ENCODE data around the gene ZNF784. TPM values are rescaled to one million over a fixed set of nuclear protein-coding genes. Genes with fewer than 3 reads are reported as not detected.
"Not testable (repeated sequence)": the region's sequence is repeated elsewhere in the genome, so short reads cannot be mapped to it uniquely, and the experiment has no call there.

The ZNF784 gene
- total RNA-seq, 4 donors from 2014 or later = 1.5 to 6.9 (median 1.9) TPM

DNA sequence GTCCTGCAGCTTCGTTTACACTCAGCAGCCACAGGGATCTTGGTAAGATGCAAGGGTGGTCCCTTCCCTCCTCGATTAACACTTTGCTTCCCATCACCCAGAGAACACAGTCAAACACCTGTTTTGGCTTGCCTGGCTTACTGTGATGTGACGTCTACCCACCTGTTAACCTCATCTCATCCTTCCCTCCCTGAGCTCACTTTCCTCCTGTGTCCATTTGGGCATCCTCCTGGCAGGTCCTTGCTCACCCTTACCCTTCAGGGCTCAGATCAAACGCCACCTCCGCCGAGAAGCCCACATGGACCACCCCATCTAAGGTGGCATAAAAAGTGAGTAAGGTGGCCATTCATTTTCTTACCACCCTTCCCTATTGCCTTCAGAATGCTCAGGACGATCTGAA is 34.3 kb downstream of the ZNF784 start:
- Histone ChIP-seq H3K4me3 (no peak overlapping the region), H3K9me3 (no peaks in the 10 kb centered on the region), H3K4me1 (peaks cover 0 to 31% (median 16%) of the 10 kb centered on the region in 4 donors), H3K27ac (no peak overlapping the region), H3K27me3 (no peaks in the 10 kb centered on the region), H3K36me3 (peaks cover 0 to 36% (median 0%) of the 10 kb centered on the region in 3 donors)
- 57 to 60% methylated on average over 7 of the region's 7 CpGs for WGBS, 2 donors
- no peak for DNase-seq (ENCODE audit: low spot score in 2 of 2)
- no peak for TF ChIP-seq EP300 (IDR thresholded peaks at IDR 0.05)
- TF ChIP-seq POLR2A (IDR thresholded peaks at IDR 0.05) = no peak
- TF ChIP-seq, protein P1, sequence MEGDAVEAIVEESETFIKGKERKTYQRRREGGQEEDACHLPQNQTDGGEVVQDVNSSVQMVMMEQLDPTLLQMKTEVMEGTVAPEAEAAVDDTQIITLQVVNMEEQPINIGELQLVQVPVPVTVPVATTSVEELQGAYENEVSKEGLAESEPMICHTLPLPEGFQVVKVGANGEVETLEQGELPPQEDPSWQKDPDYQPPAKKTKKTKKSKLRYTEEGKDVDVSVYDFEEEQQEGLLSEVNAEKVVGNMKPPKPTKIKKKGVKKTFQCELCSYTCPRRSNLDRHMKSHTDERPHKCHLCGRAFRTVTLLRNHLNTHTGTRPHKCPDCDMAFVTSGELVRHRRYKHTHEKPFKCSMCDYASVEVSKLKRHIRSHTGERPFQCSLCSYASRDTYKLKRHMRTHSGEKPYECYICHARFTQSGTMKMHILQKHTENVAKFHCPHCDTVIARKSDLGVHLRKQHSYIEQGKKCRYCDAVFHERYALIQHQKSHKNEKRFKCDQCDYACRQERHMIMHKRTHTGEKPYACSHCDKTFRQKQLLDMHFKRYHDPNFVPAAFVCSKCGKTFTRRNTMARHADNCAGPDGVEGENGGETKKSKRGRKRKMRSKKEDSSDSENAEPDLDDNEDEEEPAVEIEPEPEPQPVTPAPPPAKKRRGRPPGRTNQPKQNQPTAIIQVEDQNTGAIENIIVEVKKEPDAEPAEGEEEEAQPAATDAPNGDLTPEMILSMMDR (IDR thresholded peaks at IDR 0.05) = no peak

DNA sequence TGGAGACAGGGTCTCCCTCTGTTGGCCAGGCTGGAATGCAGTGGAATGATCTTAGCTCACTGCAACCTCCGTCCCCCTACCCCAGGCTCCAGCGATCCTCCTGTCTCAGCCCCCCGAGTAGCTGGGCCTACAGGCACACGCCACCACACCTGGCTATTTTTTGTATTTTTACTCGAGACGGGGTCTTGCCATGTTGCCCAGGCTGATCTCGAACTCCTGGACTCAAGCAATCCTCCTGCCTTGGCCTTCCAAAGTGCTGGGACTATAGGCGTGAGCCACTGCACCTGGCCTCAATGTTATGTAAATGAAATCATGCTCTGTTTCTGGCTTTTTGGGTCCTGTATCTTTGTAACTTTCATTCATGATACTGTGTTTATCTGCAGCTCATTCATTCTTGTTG is 35.6 kb downstream of the ZNF784 start:
- Histone ChIP-seq H3K36me3 (peaks cover 0 to 26% (median 0%) of the 10 kb centered on the region in 3 donors), H3K4me3 (no peak overlapping the region), H3K27me3 (no peaks in the 10 kb centered on the region), H3K9me3 (no peaks in the 10 kb centered on the region), H3K27ac (no peak overlapping the region), H3K4me1 (peaks cover 0 to 32% (median 16%) of the 10 kb centered on the region in 4 donors)
- no peak for DNase-seq (ENCODE audit: low spot score in 2 of 2)
- WGBS, 2 donors = 88 to 92% methylated on average over 8 of the region's 8 CpGs
- TF ChIP-seq POLR2A (IDR thresholded peaks at IDR 0.05) (no peak), EP300 (IDR thresholded peaks at IDR 0.05) (no peak)
- TF ChIP-seq, protein P1 (IDR thresholded peaks at IDR 0.05) = no peak

- Histone ChIP-seq H3K4me3 (peak overlapping the region in 3 of 4 donors; percentile 20 to 47 (median 39)), H3K36me3 (peaks cover 0 to 9% (median 0%) of the 10 kb centered on the region in 3 donors), H3K27ac (peak overlapping the region in 1 of 4 donors; percentile 34), H3K9me3 (no peaks in the 10 kb centered on the region), H3K4me1 (peaks cover 0 to 32% (median 16%) of the 10 kb centered on the region in 4 donors), H3K27me3 (no peaks in the 10 kb centered on the region)
- no peak for TF ChIP-seq POLR2A (IDR thresholded peaks at IDR 0.05)
- WGBS, 2 donors = 1% methylated on average over 32 to 37 of the region's 40 CpGs
- peak; percentile 90 to 94 for DNase-seq (ENCODE audit: low spot score in 2 of 2)
Observed at GRCh38 chr19:55586976-55587668, 37.2 kb downstream of the ZNF784 start.

GRCh38 chr19:55585658-55586339 is 38.6 kb downstream of the ZNF784 start:
- Histone ChIP-seq H3K9me3 (no peaks in the 10 kb centered on the region), H3K4me1 (peaks cover 0 to 45% (median 21%) of the 10 kb centered on the region in 4 donors), H3K36me3 (no peaks in the 10 kb centered on the region), H3K27ac (peak overlapping the region in 3 of 4 donors; percentile 0 to 84 (median 79)), H3K27me3 (no peaks in the 10 kb centered on the region), H3K4me3 (peak overlapping the region; percentile 2 to 50 (median 24))
- WGBS, 2 donors = 4% methylated on average over 20 to 23 of the region's 36 CpGs
- TF ChIP-seq EP300 (IDR thresholded peaks at IDR 0.05) (no peak), POLR2A (IDR thresholded peaks at IDR 0.05) (no peak)
- TF ChIP-seq, protein P1 (IDR thresholded peaks at IDR 0.05) = no peak
- peak in 1 of 2 donors; percentile 36 for DNase-seq (ENCODE audit: low spot score in 2 of 2)

- no peak for DNase-seq (ENCODE audit: low spot score in 2 of 2)
- H3K27ac ChIP-seq = no peak overlapping the region
- no peak for TF ChIP-seq EP300 (IDR thresholded peaks at IDR 0.05)
- TF ChIP-seq, protein P1 (IDR thresholded peaks at IDR 0.05) = no peak
- TF ChIP-seq POLR2A (IDR thresholded peaks at IDR 0.05) = no peak
- no peaks in the 10 kb centered on the region for H3K9me3 ChIP-seq
- WGBS, 2 donors = 82 to 92% methylated on average over 11 of the region's 11 CpGs
- H3K4me3 ChIP-seq = no peak overlapping the region
- H3K4me1 ChIP-seq = peaks cover 0 to 49% (median 21%) of the 10 kb centered on the region in 4 donors
- H3K27me3 ChIP-seq = no peaks in the 10 kb centered on the region
- H3K36me3 ChIP-seq = no peaks in the 10 kb centered on the region
Observed at GRCh38 chr19:55584871-55585270, 39.5 kb downstream of the ZNF784 start.

DNA sequence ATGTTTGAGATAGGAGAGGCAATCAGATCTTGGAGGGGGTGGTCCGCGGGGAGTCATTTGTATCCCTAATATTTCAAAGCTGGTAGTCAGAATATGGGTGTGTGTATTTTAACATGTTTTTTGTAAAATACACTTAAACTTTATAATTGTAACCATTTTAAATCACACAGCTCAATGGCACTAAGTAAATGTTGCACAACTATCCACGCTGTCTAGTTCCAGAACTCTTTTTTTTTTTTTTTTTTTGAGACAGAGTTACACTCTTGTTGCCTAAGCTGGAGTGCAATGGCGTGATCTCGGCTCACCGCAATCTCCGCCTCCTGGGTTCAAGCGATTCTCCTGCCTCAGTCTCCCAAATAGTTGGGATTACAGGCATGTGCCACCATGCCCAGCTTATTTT is 40.5 kb downstream of the ZNF784 start:
- H3K4me3 ChIP-seq; H3K9me3 ChIP-seq; H3K27ac ChIP-seq; H3K36me3 ChIP-seq; H3K27me3 ChIP-seq; DNase-seq (ENCODE audit: low spot score in 2 of 2): not testable (repeated sequence)
- 77 to 80% methylated on average over 8 of the region's 8 CpGs for WGBS, 2 donors
- H3K4me1 ChIP-seq = peaks cover 0 to 57% (median 21%) of the 10 kb centered on the region in 4 donors

DNA sequence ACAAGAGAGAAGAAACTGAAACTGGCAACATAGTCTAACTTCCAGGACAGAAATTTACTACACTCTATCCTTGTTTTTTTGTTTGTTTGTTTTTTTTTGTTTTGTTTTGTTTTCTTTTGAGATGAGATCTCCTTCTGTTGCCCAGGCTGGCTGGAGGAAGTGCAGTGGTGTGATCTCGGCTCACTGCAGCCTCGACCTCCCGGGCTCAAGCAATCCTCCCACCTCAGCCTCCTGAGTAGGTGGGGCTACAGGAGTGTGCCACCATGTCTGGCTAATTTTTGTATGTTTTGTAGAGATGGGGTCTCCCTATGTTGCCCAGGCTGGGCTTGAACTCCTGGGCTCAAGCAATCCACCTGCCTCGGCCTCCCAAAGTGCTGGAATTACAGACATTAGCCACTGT is 42.1 kb downstream of the ZNF784 start:
- 79 to 84% methylated on average over 4 of the region's 4 CpGs for WGBS, 2 donors
- Histone ChIP-seq H3K4me1 (peaks cover 0 to 47% (median 21%) of the 10 kb centered on the region in 4 donors), H3K36me3 (peaks cover 0 to 23% (median 0%) of the 10 kb centered on the region in 3 donors)
- not testable (repeated sequence) for H3K4me3 ChIP-seq; H3K27me3 ChIP-seq; H3K9me3 ChIP-seq; DNase-seq (ENCODE audit: low spot score in 2 of 2); H3K27ac ChIP-seq

Data from tibial nerve (tissue), 4 donors.